Fibroblast of lung (primary cell): ENCODE data around the gene GALNT2.

Source experiments
- EZH2 ChIP-seq: IDR thresholded peaks from 2 replicates; pipeline ENCODE4 v1.5.1; 2012; ENCODE audit warnings: low read length, control low read depth, mild to moderate bottlenecking; ENCODE audit errors: missing control alignments
- TF ChIP-seq, protein P1 (sequence below), 2 donors: IDR thresholded peaks in 1 of 2; conservative IDR thresholded peaks in 1 of 2; 1 replicate in 1 of 2; 2 replicates in 1 of 2; pipeline ENCODE4 v1.5.1; 2011 to 2012; ENCODE audit warnings: low read length in 2 of 2, control low read depth in 1 of 2, inconsistent platforms in 1 of 2, low read depth in 1 of 2, mild to moderate bottlenecking in 1 of 2

DNA sequence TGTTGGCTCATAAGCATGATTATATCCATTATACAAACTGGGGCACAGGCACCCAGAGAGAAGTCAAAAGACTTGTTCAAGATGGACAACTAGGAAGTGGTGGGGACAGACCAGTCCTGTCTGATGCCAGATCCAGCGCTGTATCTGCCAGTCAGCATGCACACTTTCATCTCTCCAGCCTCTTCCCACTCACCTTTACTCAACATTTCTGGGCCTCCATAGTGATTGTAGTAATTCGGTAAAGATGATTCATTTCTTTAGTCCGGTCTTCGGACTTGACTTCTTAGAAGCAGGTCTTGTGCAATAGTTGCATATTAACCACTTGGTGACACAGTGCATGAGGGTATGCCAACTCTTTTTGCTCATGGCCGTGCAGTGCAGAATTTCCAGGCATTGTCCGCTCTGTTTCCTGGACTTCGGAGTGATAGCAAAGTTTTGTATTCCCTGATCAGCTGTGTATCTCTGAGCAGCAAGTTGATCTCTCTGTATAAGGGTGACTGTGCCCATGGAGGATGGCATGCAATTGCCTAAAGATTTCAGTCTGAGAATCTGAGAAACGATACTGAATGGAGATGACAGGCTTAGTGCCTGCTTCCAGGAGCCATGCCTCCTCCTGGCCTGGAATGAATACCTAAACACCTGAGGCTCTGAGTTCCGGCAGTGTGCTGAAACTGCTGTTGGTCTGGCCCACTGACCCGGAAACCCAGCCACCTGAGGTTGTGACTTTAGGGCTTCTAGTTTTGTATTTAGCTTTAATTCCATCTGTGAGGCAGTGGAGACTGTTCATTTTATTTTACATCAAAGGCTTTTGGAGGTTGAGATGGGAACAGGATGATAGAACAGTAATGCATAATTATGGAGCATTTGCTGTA lies 39.0 kb downstream of the GALNT2 start:
- no peak for TF ChIP-seq EZH2
- TF ChIP-seq, protein P1, sequence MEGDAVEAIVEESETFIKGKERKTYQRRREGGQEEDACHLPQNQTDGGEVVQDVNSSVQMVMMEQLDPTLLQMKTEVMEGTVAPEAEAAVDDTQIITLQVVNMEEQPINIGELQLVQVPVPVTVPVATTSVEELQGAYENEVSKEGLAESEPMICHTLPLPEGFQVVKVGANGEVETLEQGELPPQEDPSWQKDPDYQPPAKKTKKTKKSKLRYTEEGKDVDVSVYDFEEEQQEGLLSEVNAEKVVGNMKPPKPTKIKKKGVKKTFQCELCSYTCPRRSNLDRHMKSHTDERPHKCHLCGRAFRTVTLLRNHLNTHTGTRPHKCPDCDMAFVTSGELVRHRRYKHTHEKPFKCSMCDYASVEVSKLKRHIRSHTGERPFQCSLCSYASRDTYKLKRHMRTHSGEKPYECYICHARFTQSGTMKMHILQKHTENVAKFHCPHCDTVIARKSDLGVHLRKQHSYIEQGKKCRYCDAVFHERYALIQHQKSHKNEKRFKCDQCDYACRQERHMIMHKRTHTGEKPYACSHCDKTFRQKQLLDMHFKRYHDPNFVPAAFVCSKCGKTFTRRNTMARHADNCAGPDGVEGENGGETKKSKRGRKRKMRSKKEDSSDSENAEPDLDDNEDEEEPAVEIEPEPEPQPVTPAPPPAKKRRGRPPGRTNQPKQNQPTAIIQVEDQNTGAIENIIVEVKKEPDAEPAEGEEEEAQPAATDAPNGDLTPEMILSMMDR (conservative IDR thresholded peaks at IDR 0.05 in 1 of 2, IDR thresholded peaks at IDR 0.05 in 1 of 2; ENCODE audit: low read depth in 1 of 2, low read length in 2 of 2): no peak
